Measurements from ENCODE around the gene SLC22A1. TPM values are rescaled to one million over a fixed set of nuclear protein-coding genes. Genes with fewer than 3 reads are reported as not detected.

SLC22A1 gene
- total RNA-seq, 1 experiment from 2014 or later = 0.39 TPM

DNA sequence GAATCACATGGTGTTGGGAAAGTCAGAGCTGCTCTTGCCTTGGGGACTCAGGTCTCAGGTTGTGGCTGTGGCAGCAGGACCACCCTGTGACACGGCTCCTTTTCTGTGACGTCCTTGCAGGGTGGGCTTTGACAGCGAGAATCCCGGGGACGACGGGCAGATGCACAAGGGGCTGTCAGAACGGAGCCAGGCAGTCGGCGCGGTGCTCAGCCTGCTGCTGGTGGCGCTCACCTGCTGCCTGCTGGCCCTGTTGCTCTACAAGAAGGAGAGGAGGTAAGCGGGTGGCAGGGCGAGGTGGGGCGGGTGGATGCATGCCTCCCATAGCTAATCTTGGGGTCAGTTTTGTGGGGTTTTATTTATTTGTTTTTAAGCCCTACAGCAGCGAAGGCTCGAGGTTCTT lies 19.2 kb upstream of the SLC22A1 start:
- no peaks in the 10 kb centered on the region for H3K27me3 ChIP-seq (ENCODE audit: insufficient read depth, low read length)
- H3K27ac ChIP-seq (ENCODE audit: insufficient read length, low read depth, low read length) = no peak overlapping the region
- H4K20me1 ChIP-seq (ENCODE audit: control insufficient read depth, insufficient read depth, insufficient read length) = no peaks in the 10 kb centered on the region
- no peak overlapping the region for H4K5ac ChIP-seq (ENCODE audit: insufficient read length, low read depth, low read length)
- no peak overlapping the region for H2AK5ac ChIP-seq (ENCODE audit: insufficient read length, low read length)
- no peaks in the 10 kb centered on the region for H3K23me2 ChIP-seq (ENCODE audit: insufficient read length, low read depth, low read length, poor library complexity, severe bottlenecking)
- TF ChIP-seq, protein P1, sequence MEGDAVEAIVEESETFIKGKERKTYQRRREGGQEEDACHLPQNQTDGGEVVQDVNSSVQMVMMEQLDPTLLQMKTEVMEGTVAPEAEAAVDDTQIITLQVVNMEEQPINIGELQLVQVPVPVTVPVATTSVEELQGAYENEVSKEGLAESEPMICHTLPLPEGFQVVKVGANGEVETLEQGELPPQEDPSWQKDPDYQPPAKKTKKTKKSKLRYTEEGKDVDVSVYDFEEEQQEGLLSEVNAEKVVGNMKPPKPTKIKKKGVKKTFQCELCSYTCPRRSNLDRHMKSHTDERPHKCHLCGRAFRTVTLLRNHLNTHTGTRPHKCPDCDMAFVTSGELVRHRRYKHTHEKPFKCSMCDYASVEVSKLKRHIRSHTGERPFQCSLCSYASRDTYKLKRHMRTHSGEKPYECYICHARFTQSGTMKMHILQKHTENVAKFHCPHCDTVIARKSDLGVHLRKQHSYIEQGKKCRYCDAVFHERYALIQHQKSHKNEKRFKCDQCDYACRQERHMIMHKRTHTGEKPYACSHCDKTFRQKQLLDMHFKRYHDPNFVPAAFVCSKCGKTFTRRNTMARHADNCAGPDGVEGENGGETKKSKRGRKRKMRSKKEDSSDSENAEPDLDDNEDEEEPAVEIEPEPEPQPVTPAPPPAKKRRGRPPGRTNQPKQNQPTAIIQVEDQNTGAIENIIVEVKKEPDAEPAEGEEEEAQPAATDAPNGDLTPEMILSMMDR (conservative IDR thresholded peaks at IDR 0.05) = no peak
- H3K9ac ChIP-seq (ENCODE audit: extremely low read depth, insufficient read length, low read length) = no peak overlapping the region
- peaks cover 45 to 70% (median 49%) of the 10 kb centered on the region in 3 experiments; a peak in 6 of 7 replicates for H3K36me3 Mint-ChIP-seq (ENCODE audit: insufficient read depth in 1 of 3, low read depth in 3 of 3)
- no peak overlapping the region for H2AFZ ChIP-seq (ENCODE audit: low read length)
- no peaks in the 10 kb centered on the region for H3K4me1 Mint-ChIP-seq
- H4K91ac ChIP-seq (ENCODE audit: insufficient read length, low read depth, low read length) = no peak overlapping the region
- no peak overlapping the region for H3K4me2 ChIP-seq (ENCODE audit: insufficient read depth, insufficient read length, low read length)
- no peak overlapping the region for H2BK12ac ChIP-seq (ENCODE audit: insufficient read length, low read depth, low read length)
- H3K9me3 ChIP-seq (ENCODE audit: control insufficient read depth, low read depth, low read length) = no peaks in the 10 kb centered on the region
- H3K9me3 Mint-ChIP-seq = no peaks in the 10 kb centered on the region
- no peak overlapping the region for H2BK20ac ChIP-seq (ENCODE audit: low read depth, low read length, poor library complexity, severe bottlenecking)
- H2BK5ac ChIP-seq (ENCODE audit: insufficient read length, low read length) = no peak overlapping the region
- no peak overlapping the region for H2BK15ac ChIP-seq (ENCODE audit: low read depth, low read length)
- peak overlapping the region in 1 of 3 experiments; percentile 61; a peak in 1 of 7 replicates for H3K27ac Mint-ChIP-seq
- no peak overlapping the region for H4K8ac ChIP-seq (replicated peaks; ENCODE audit: insufficient read length, low read depth, low read length)
- H3K79me2 ChIP-seq (ENCODE audit: insufficient read depth, low read length) = no peaks in the 10 kb centered on the region
- no peak overlapping the region for H3K14ac ChIP-seq (ENCODE audit: insufficient read depth, low read length)
- H3K4ac ChIP-seq (ENCODE audit: low read depth, low read length) = no peak overlapping the region
- H3T11ph ChIP-seq (ENCODE audit: low read length) = no peak overlapping the region
- no peak for DNase-seq
- H3K79me1 ChIP-seq (ENCODE audit: insufficient read depth, low read depth, low read length, poor library complexity, severe bottlenecking) = no peaks in the 10 kb centered on the region
- H2BK120ac ChIP-seq (ENCODE audit: low read depth, low read length, poor library complexity, severe bottlenecking) = no peak overlapping the region
- H3K4me1 ChIP-seq (ENCODE audit: insufficient read depth, low read length) = no peaks in the 10 kb centered on the region
- WGBS (ENCODE audit: extremely low coverage, insufficient read length, low lambda C conversion rate) = no CpG with 5 or more reads among the region's 16 CpGs
- H3K27me3 Mint-ChIP-seq (ENCODE audit: low read depth) = no peaks in the 10 kb centered on the region
- H3K23ac ChIP-seq (ENCODE audit: insufficient read length, low read depth, low read length) = no peak overlapping the region
- H3K56ac ChIP-seq (ENCODE audit: insufficient read length, low read depth, low read length) = no peak overlapping the region
- H3K18ac ChIP-seq (ENCODE audit: insufficient read length, low read depth, low read length) = no peak overlapping the region
- no peak overlapping the region for H3K4me3 Mint-ChIP-seq

Data from H9 (cell line).